ENCODE results near the gene GSTCD. TPM values are rescaled to one million over a fixed set of nuclear protein-coding genes. Genes with fewer than 3 reads are reported as not detected.

GSTCD gene
- total RNA-seq, 2 donors from 2014 or later = 24.7 to 30.6 TPM

DNA sequence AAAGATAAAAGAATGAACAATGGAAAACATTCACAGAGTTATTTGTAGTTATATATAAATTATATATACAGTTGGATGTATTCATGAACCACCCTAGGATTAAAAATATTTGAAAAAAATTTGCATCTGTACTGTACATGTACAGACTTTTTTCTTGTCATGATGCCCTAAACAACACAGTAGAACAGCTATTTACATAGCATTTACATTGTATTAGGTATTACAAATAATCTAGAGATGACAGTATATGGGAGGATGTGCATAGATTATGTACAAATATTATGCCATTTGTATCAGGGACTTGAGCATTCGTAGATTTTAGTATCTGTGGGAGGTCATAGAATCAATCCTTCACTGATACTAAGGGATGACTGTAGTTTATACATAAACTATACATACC is 44.8 kb downstream of the GSTCD start:
- TF ChIP-seq, protein P1, sequence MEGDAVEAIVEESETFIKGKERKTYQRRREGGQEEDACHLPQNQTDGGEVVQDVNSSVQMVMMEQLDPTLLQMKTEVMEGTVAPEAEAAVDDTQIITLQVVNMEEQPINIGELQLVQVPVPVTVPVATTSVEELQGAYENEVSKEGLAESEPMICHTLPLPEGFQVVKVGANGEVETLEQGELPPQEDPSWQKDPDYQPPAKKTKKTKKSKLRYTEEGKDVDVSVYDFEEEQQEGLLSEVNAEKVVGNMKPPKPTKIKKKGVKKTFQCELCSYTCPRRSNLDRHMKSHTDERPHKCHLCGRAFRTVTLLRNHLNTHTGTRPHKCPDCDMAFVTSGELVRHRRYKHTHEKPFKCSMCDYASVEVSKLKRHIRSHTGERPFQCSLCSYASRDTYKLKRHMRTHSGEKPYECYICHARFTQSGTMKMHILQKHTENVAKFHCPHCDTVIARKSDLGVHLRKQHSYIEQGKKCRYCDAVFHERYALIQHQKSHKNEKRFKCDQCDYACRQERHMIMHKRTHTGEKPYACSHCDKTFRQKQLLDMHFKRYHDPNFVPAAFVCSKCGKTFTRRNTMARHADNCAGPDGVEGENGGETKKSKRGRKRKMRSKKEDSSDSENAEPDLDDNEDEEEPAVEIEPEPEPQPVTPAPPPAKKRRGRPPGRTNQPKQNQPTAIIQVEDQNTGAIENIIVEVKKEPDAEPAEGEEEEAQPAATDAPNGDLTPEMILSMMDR (conservative IDR thresholded peaks at IDR 0.05) = no peak
- Mint-ChIP-seq H3K27ac (no peak overlapping the region), H3K27me3 (ENCODE audit: insufficient read depth) (no peaks in the 10 kb centered on the region), H3K9me3 (no peaks in the 10 kb centered on the region), H3K4me1 (peaks cover 5% of the 10 kb centered on the region), H3K36me3 (ENCODE audit: low read depth) (peaks cover 3% of the 10 kb centered on the region), H3K4me3 (no peak overlapping the region)
- no peak overlapping the region for H3K9ac ChIP-seq (ENCODE audit: extremely low read depth, low read length, poor library complexity, severe bottlenecking)
- no peaks in the 10 kb centered on the region for H3K9me3 ChIP-seq (ENCODE audit: control insufficient read depth, low read length)
- 90% methylated on average over 1 of the region's 1 CpG; no CpG with 5 or more reads in 1 of the 2 experiments for WGBS, 2 experiments (ENCODE audit: insufficient coverage in 1 of 2, insufficient read length in 1 of 2)
- H3K4me1 ChIP-seq (ENCODE audit: control insufficient read depth, insufficient read depth, low read length) = no peaks in the 10 kb centered on the region
- H3K27me3 ChIP-seq (ENCODE audit: control insufficient read depth, insufficient read depth, low read length, poor library complexity, severe bottlenecking) = no peaks in the 10 kb centered on the region
- DNase-seq = no peak
- H3K36me3 ChIP-seq (ENCODE audit: control insufficient read depth, insufficient read depth, low read length) = no peaks in the 10 kb centered on the region
- no peak overlapping the region for H3K4me3 ChIP-seq (ENCODE audit: low read length)
- H3K27ac ChIP-seq (ENCODE audit: low read depth, low read length) = no peak overlapping the region

DNA sequence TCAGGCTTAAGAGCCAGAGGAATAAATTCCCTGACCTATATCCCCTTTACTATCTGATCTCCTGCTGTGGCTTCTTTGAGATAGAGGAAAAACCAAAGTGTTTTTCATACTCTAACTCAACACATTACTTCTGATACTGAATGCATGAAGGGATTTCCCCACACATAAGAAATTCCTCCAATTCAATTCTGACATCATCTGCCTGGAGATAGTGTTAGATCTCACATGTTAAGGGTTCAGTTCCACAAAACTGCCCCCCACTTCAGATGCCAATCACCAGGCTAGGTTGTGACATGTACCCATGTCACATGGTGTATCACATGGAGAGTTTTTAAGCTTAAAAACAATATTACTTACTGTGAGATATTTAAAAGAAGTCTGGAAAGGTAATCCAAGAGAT is 46.8 kb downstream of the GSTCD start:
- H3K4me3 Mint-ChIP-seq = no peak overlapping the region
- H3K27ac Mint-ChIP-seq = no peak overlapping the region

DNA sequence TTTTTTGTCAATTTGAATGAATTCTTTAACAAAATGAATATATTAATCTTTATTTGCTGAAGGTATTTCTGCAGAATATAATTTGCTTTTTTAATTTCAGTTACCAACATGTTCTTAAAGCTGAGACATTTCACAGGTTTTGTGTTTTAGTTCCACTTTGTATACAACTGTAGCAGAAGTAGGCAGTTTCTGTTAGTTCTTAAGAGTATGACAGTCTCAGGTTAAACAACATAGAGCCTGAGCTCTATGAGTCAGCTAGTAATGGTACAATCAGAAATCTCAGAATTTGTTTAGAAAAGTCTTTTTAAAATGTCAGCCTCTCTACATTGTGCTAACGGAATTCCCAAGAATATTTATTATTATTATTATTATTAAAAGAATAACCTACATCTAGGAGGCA is 50.4 kb downstream of the GSTCD start:
- H3K27ac ChIP-seq (ENCODE audit: low read depth, low read length) = no peak overlapping the region
- no peaks in the 10 kb centered on the region for H3K27me3 ChIP-seq (ENCODE audit: control insufficient read depth, insufficient read depth, low read length, poor library complexity, severe bottlenecking)
- Mint-ChIP-seq H3K36me3 (ENCODE audit: low read depth) (no peaks in the 10 kb centered on the region), H3K4me3 (no peak overlapping the region), H3K27ac (no peak overlapping the region), H3K9me3 (no peaks in the 10 kb centered on the region), H3K27me3 (ENCODE audit: insufficient read depth) (no peaks in the 10 kb centered on the region), H3K4me1 (peaks cover 5% of the 10 kb centered on the region)
- no peak for DNase-seq
- TF ChIP-seq, protein P1 (conservative IDR thresholded peaks at IDR 0.05) = no peak
- H3K4me3 ChIP-seq (ENCODE audit: low read length) = no peak overlapping the region
- no peak overlapping the region for H3K9ac ChIP-seq (ENCODE audit: extremely low read depth, low read length, poor library complexity, severe bottlenecking)
- no peaks in the 10 kb centered on the region for H3K4me1 ChIP-seq (ENCODE audit: control insufficient read depth, insufficient read depth, low read length)
- no peaks in the 10 kb centered on the region for H3K36me3 ChIP-seq (ENCODE audit: control insufficient read depth, insufficient read depth, low read length)
- no peaks in the 10 kb centered on the region for H3K9me3 ChIP-seq (ENCODE audit: control insufficient read depth, low read length)
- WGBS, 2 experiments (ENCODE audit: insufficient coverage in 1 of 2, insufficient read length in 1 of 2) = no CpG with 5 or more reads among the region's 1 CpG

More for the DNA sequence above, 46.8 kb downstream of the GSTCD start:
- no peaks in the 10 kb centered on the region for H3K36me3 ChIP-seq (ENCODE audit: control insufficient read depth, insufficient read depth, low read length)
- Mint-ChIP-seq H3K27me3 (ENCODE audit: insufficient read depth) (no peaks in the 10 kb centered on the region), H3K9me3 (no peaks in the 10 kb centered on the region), H3K4me1 (peaks cover 5% of the 10 kb centered on the region), H3K36me3 (ENCODE audit: low read depth) (no peaks in the 10 kb centered on the region)
- no peak overlapping the region for H3K9ac ChIP-seq (ENCODE audit: extremely low read depth, low read length, poor library complexity, severe bottlenecking)
- DNase-seq = no peak
- TF ChIP-seq, protein P1 (conservative IDR thresholded peaks at IDR 0.05) = no peak
- no peak overlapping the region for H3K4me3 ChIP-seq (ENCODE audit: low read length)
- no peaks in the 10 kb centered on the region for H3K9me3 ChIP-seq (ENCODE audit: control insufficient read depth, low read length)
- H3K27me3 ChIP-seq (ENCODE audit: control insufficient read depth, insufficient read depth, low read length, poor library complexity, severe bottlenecking) = no peaks in the 10 kb centered on the region
- H3K27ac ChIP-seq (ENCODE audit: low read depth, low read length) = no peak overlapping the region
- H3K4me1 ChIP-seq (ENCODE audit: control insufficient read depth, insufficient read depth, low read length) = no peaks in the 10 kb centered on the region
